Measurements from ENCODE around the gene MAFG. TPM values are rescaled to one million over a fixed set of nuclear protein-coding genes. Genes with fewer than 3 reads are reported as not detected.

The MAFG gene
- total RNA-seq, 1 experiment from 2014 or later: 29.8 TPM

- H3K27ac Mint-ChIP-seq: no peak overlapping the region
- ChIA-PET CTCF (interaction anchor here (0.8 to 2.6 kb wide), 13 partner anchors 8 to 98 kb away, joined by 3 to 13 read pairs (median 5); partner anchors contain the start of genes DCXR and MAFG), POLR2A (interaction anchor here (2.1 kb wide), 1 partner anchor 9 kb away, joined by 7 read pairs; no protein-coding TSS in a partner anchor)
- TF ChIP-seq FOXP1 (CRISPR knock-in tag; IDR thresholded peaks at IDR 0.05; ENCODE audit: borderline replicate concordance) (peak; percentile 9; the same call in 1 of the 2 replicates), USF1 (CRISPR knock-in tag; IDR thresholded peaks at IDR 0.05) (peak; percentile 94), ATF1 (CRISPR knock-in tag; IDR thresholded peaks at IDR 0.05) (no peak), FOXK1 (CRISPR knock-in tag; IDR thresholded peaks at IDR 0.05) (peak; percentile 62; the same call in 1 of the 2 replicates), ZNF121 (CRISPR knock-in tag; IDR thresholded peaks at IDR 0.05) (no peak), USF2 (CRISPR knock-in tag; IDR thresholded peaks at IDR 0.05) (peak; percentile 93), PRDM15 (CRISPR knock-in tag; IDR thresholded peaks at IDR 0.05) (no peak), RELA (CRISPR knock-in tag; IDR thresholded peaks at IDR 0.05; ENCODE audit: borderline replicate concordance) (no peak), TEAD1 (CRISPR knock-in tag; IDR thresholded peaks at IDR 0.05) (0 out of 2 replicates have a peak, but pooled peaks have one; percentile 37), TCF7 (CRISPR knock-in tag; IDR thresholded peaks at IDR 0.05; ENCODE audit: low read depth) (no peak), ATF3 (CRISPR knock-in tag; conservative IDR thresholded peaks at IDR 0.05) (no peak), HMGA2 (CRISPR knock-in tag; IDR thresholded peaks at IDR 0.05) (no peak), ZNF281 (CRISPR knock-in tag; IDR thresholded peaks at IDR 0.05) (no peak), ESRRA (CRISPR knock-in tag; IDR thresholded peaks at IDR 0.05; ENCODE audit: borderline replicate concordance) (no peak), ZNF317 (CRISPR knock-in tag; IDR thresholded peaks at IDR 0.05; ENCODE audit: borderline replicate concordance, low read depth) (no peak), IRF1 (CRISPR knock-in tag; IDR thresholded peaks at IDR 0.05) (no peak), E2F1 (CRISPR knock-in tag; IDR thresholded peaks at IDR 0.05) (no peak)
- TF ChIP-seq, protein P1, sequence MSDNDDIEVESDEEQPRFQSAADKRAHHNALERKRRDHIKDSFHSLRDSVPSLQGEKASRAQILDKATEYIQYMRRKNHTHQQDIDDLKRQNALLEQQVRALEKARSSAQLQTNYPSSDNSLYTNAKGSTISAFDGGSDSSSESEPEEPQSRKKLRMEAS (CRISPR knock-in tag; IDR thresholded peaks at IDR 0.05): peak; percentile 82; the same call in 1 of the 2 replicates
- TF ChIP-seq, protein P2, sequence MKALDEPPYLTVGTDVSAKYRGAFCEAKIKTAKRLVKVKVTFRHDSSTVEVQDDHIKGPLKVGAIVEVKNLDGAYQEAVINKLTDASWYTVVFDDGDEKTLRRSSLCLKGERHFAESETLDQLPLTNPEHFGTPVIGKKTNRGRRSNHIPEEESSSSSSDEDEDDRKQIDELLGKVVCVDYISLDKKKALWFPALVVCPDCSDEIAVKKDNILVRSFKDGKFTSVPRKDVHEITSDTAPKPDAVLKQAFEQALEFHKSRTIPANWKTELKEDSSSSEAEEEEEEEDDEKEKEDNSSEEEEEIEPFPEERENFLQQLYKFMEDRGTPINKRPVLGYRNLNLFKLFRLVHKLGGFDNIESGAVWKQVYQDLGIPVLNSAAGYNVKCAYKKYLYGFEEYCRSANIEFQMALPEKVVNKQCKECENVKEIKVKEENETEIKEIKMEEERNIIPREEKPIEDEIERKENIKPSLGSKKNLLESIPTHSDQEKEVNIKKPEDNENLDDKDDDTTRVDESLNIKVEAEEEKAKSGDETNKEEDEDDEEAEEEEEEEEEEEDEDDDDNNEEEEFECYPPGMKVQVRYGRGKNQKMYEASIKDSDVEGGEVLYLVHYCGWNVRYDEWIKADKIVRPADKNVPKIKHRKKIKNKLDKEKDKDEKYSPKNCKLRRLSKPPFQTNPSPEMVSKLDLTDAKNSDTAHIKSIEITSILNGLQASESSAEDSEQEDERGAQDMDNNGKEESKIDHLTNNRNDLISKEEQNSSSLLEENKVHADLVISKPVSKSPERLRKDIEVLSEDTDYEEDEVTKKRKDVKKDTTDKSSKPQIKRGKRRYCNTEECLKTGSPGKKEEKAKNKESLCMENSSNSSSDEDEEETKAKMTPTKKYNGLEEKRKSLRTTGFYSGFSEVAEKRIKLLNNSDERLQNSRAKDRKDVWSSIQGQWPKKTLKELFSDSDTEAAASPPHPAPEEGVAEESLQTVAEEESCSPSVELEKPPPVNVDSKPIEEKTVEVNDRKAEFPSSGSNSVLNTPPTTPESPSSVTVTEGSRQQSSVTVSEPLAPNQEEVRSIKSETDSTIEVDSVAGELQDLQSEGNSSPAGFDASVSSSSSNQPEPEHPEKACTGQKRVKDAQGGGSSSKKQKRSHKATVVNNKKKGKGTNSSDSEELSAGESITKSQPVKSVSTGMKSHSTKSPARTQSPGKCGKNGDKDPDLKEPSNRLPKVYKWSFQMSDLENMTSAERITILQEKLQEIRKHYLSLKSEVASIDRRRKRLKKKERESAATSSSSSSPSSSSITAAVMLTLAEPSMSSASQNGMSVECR (CRISPR knock-in tag; IDR thresholded peaks at IDR 0.05; ENCODE audit: borderline replicate concordance): no peak
Measured at GRCh38 chr17:81967533-81968395, 40.2 kb upstream of the MAFG start.

More at GRCh38 chr17:81967533-81968395, 40.2 kb upstream of the MAFG start:
- peaks cover 11% of the 10 kb centered on the region for H3K4me1 Mint-ChIP-seq
- peak; percentile 57 for ATAC-seq
- peaks cover 6% of the 10 kb centered on the region; the same call in 1 of the 2 replicates for H3K9me3 Mint-ChIP-seq
- peaks cover 68% of the 10 kb centered on the region for H3K27me3 Mint-ChIP-seq (ENCODE audit: low read depth)
- H3K4me3 Mint-ChIP-seq: peak overlapping the region; percentile 42
- H3K36me3 Mint-ChIP-seq: 0 out of 2 replicates have a peak, but pooled peaks cover 4% of the 10 kb centered on the region
- peak; percentile 78 for DNase-seq (ENCODE audit: low spot score)

All from WTC11 (cell line).